GM19468 (cell line): ENCODE measurements around the gene SRGAP1.

Source experiments
- ATAC-seq: cut with Tn5 transposase; IDR thresholded peaks from one replicate; pipeline ENCODE4 v1.9.1; 2021; ENCODE audit warnings: mild to moderate bottlenecking, moderate library complexity, moderate number of reproducible peaks; ENCODE audit not compliant: unreplicated experiment; ENCODE audit errors: extremely low read depth

Gene SRGAP1

DNA sequence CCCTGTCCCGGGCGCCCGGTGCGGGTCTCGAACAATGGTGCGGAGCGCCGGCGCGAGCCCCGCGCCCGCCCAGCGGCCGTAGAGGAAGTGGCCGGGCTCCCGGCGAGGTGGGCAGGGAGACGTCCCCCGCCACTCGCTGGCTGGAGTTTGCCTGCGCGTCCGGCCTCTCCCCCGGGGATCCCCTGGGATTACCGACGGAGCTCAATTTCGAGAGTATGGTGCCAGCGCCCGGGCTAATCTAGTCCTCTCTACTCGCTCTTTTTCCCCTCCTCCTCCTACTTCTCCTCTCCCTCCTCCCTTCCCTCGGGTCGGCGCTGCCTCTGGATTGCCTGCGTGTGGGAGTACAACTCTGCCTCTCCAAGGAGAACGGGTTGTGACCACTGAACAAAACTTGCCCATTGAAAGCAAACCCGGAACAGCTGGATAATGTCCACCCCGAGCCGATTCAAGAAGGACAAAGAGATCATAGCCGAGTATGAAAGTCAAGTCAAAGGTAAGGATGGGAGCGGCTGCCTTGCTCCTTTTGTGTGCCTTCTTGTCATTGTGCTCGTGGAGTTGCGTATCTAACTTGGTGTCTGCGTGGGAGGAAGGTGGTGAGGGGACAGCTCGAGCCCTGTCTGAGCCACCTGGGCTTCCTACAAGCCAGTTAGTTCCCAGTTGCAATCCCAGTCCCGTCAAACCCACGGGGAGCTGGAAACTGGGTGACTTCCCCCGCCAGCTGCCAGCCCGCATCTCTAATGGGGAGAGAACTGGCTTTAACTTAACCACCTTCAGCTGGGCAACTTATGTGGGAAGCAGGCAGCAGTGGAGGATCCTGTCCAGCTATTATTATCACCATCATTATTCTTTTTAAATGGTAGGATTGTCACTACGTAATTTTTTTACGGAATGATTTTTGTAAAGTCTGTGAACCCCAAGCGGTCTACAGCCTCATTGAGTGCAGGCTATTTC is at the start of gene SRGAP1:
Gene SRGAP1, plus strand, starts transcription at position 310 of the 951 bp plus-strand sequence. Its CDS starts 117 bp downstream, at position 427.
- no peak for ATAC-seq

DNA sequence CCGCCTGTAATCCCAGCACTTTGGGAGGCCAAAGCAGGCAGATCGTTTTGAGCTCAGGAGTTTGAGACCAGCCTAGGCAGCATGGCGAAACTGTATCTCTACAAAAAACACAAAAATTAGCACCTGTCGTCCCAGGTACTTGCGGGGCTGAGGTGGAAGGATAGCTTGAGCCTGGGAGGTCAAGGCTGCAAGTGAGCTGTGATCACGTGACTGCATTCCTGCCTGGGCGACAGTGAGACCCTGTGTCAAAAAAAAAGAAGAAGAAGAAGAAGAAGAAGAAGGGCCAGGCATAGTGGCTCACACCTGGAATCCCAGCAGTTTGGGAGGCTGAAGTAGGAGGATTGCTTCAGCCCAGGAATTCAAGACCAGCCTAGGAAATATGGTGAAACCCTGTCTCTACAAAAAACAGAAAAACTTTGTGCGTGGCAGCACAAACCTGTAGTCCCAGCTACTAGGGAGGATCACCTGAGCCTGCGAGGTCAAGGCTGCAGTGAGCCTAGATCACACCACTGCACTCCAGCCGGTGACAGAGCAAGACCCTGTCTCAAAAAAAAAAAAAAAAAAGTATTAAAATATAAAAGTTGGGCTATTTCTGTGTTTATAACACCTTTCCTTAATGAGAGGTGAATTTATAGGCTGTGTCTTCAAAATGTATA is 49.3 kb upstream of the SRGAP1 start:
- no peak for ATAC-seq

DNA sequence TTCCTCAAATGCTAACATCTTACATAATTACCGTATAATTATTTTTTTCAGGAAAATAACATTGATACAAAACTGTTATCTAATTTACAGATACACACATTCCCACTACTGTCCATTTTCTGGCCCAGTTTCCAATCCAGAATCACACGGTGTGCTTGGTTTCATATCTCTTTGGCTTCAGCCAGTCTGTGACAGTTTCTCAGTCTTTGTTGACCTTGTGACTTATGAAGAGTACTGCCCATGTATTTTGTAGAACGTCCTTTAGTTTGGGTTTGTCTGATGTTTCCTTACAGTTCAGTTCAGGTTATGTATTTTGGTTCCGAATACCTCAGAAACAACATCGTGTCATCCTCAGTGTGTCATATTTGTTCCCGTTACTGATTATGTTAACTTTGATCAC is 48.6 kb upstream of the SRGAP1 start:
- ATAC-seq = no peak

DNA sequence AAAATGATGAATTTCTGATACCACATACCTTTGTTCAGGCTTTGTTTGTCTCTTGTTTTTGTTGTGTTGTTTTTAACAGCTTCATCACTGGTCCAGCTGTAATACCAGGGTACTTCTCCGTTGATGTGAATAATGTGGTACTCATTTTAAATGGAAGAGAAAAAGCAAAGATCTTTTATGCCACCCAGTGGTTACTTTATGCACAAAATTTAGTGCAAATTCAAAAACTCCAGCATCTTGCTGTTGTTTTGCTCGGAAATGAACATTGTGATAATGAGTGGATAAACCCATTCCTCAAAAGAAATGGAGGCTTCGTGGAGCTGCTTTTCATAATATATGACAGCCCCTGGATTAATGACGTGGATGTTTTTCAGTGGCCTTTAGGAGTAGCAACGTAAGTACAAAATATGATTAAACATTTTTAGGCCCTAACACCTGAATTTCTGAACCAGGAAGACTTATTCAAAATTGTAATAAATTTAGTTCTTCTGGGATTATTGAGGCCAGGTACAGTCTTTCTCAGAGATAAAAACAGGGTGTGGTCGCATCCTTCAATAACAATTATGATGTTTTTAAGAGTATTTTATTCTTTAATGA is 42.4 kb upstream of the SRGAP1 start:
- no peak for ATAC-seq

DNA sequence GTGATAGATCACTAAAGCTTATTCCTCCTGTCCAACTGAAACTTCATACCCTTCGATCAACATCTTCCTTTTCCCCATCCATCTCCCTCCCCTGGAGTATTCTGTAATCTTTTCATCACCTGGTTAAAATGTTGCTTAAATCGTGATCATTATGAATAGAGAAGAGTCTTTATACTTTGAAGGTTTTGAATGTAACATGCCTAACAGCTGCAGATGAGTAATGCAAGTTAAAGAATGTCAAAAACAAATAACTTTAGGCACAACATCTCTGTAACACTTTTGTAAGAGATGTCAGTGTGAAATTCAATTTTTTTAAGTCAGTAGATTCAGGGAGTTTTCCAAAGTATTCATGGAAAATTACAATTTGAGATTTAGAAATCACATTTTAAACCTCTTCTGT is 39.8 kb upstream of the SRGAP1 start:
- no peak for ATAC-seq

DNA sequence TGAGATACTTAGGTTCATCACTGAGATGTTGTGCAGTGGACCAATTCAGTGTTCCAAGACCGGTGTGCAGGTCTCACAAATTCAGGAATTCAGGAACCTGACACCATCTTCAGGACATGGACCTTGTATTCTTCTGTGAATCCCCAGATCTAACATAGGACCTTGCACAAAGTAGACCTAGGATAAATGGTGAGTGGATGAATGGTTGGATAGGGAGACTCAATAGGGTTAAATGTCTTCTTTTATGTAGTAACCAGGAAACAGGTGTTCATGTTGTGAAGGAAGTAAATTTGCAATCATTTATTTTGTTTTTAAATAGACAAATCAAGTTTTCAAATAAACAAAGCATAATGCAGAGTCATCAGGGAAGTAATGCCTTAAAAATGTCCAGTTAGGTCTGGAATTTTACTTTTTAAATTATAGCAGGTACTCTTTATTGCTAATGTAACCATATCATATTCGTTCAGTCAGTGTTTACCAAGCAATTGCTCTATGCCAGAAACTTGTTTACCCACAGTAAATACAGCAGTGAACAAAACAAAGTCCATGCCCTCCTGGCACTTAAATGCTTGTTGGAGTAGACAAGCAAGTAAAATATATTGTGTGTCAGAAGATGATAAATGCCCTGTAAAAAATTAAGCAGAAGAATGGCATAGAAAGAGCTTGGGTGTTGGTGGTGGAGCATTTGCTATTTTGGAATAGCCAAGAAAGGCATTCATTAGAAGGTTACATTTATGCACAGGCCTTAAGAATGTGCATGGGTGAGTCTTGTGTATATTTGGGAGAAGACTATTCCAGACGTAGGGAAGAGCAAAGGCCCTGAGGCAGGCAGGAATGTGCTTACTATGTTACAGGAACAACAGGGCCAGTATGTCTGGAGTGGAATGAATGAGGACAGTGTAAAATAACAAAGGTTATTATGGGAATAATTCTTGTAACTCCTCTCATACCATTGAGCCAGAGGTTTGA is 38.5 kb upstream of the SRGAP1 start:
- ATAC-seq = no peak

DNA sequence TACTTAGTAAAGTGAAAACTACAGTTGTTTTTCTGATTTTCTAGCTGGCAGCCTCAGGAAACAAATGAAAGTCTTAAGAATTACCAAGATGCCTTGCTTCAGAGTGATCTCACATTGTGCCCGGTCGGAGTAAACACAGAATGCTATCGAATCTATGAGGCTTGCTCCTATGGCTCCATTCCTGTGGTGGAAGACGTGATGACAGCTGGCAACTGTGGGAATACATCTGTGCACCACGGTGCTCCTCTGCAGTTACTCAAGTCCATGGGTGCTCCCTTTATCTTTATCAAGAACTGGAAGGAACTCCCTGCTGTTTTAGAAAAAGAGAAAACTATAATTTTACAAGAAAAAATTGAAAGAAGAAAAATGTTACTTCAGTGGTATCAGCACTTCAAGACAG is 35.9 kb upstream of the SRGAP1 start:
- no peak for ATAC-seq

DNA sequence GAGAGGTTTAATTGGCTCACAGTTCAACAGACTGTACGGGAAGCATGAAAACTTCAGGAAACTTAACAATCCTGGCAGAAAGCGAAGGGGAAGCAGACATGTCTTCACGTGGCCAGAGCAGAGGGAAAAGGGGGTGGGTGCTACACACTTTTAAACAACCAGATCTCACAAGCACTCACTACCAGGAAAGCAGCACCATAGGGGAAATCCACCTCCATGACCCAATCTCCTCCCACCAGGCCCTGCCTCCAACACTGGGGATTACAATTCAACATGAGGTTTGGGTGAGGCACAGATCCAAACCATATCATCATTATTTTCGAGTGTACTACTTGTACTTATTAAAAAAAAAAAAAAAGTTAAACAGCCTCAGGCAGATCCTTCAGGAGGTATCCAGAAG is 34.9 kb upstream of the SRGAP1 start:
- ATAC-seq = no peak

DNA sequence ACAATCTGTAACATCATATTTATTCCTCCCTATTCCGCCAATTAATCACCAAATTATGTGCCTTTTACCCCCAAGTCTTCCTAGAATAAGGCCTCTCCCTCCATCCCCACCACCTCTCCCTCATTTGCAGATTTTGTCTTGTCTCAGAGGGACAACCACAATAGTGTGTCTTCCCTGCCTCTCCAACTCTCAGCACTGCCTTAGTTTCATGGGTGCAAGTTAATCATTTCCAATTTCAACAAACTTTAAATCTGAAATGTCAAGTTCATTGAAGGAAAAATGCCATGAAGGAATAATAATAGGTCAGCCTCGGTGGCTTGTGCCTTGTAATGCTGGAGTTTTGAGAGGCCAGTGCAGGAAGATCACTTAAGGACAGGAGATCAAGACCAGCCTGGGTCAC is 33.2 kb upstream of the SRGAP1 start:
- ATAC-seq = no peak

DNA sequence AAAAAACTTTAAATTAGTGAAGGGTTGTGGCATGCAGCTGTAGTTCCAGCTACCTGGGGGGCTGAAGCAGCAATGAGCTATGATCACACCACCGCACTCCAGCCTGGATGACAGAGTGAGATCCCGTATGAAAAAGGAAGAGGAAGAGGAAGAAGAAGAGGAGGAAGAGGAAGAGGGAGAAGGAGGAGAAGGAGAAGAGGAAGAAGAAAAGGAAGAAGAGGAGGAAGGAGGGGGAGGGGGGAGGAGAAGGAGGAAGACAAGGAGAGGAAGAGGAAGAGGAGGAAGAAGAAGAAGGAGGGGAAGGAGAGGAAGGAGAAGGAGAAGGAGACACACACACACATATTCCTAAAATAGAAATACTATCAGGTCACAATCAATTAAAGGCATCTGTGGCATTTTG is 32.7 kb upstream of the SRGAP1 start:
- no peak for ATAC-seq

DNA sequence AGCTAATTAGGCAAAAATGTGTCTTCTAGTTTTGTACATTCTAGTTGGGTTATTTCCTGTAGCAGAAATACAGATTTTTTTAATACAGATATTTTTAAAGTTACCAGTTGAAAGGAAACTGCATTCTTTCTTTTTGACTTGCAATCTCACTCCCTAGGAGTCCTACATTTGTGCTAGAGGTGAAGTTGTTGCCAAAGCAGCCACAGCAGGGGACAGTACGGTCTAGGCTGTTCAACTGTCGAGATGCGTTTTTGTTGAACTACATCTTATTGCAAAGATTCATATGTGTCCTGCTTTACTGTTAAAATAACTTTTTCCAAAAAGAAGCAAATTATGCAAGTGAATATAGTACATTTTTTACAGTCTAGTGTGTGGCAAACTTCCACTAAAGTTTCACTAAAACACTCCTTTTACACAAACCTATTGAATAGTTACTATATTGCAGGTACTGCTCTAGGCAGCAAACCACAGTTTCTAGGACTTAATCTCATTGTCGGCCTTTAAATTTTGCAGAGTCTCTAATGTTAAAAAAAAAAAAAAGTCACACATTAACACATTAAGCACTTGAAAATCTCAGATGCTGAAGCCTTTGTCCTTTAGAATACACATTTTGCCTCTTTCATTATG is 30.2 kb upstream of the SRGAP1 start:
- ATAC-seq = peak; percentile 20

DNA sequence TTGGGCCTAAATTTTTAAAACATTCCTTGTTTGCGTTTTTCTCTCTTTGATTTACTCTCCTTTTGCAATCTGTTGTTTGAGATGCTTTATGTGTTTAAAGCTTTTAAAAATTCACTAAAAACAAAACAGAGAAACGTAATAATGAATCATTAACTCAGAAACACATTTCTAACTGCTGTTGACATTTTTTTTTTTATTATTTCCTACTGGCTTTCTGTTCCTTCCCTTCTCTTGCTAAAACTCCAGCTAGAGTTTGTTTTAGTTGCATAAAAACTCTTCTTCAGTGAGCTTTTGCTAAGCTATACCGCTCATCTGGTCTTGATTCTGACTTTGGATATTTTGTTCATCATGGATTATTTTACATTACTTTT is 29.0 kb upstream of the SRGAP1 start:
- ATAC-seq = no peak

DNA sequence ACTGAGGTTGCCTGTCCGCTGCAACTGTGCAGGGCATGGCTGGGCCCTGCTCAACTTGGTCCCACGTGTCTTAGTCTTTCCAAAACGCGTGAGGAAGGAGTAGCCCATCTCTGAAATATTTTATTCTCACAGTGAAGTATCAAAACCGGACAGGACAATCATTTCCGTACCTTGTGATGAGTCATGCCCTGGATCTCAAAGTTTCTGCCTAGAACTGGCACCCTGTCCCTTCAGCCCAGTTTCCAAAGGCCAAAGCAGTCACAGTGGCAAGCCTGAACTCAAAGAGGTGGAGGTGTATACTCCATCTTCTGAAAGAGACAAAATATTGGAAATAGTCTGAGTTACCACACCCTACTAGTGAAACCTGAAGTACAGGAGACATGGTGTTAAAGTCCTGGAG is 28.5 kb upstream of the SRGAP1 start:
- ATAC-seq = no peak

DNA sequence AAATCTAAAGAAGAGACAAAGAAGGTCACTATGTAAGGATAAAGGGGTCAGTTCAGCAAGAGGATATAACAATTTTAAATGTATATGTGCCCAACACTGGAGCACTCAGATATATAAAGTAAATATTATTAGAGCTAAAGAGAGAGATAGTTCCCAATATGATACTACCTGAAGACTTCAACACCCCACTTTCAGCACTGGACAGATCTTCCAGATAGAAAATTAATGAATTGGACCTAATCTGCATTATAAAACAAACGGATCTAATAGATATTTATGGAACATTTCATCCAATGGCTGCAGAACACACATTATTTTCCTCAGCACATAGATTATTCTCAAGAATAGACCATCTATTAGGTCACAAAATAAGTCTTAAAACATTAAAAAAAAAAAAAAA is 24.1 kb upstream of the SRGAP1 start:
- ATAC-seq = no peak

DNA sequence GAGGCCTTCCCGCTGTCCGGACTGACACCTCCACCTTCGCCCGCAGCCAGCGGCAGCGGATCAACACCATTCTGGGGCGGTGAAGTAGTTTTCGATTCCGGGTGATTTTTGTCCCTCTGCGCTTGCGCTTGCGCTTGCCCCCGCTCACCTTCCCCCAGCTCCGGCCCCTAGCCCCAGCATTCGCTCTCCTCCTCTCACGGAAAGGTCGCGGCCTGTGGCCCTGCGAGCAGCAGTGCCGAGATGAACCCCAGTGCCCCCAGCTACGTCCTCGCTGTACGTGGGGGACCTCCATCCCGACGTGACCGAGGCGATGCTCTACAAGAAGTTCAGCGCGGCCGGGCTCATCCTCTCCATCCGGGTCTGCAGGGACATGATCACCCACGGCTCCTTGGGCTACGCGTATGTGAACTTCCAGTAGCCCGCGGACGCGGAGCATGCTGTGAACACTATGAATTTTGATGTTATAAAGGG is 22.7 kb upstream of the SRGAP1 start:
- ATAC-seq = peak; percentile 62

DNA sequence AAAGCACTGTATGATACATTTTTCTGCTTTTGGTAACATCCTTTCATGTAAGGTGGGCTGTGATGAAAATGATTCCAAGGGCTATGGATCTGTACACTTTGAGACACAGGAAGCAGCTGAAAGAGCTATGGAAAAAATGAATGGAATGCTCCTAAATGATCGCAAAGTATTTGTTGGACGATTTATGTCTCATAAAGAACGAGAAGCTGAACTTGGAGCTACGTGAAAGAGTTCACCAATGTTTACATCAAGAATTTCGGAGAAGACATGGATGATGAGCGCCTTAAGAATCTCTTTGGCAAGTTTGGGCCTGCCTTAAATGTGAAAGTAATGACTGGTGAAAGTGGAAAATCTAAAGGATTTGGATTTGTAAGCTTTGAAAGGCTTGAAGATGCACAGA is 22.1 kb upstream of the SRGAP1 start:
- no peak for ATAC-seq

DNA sequence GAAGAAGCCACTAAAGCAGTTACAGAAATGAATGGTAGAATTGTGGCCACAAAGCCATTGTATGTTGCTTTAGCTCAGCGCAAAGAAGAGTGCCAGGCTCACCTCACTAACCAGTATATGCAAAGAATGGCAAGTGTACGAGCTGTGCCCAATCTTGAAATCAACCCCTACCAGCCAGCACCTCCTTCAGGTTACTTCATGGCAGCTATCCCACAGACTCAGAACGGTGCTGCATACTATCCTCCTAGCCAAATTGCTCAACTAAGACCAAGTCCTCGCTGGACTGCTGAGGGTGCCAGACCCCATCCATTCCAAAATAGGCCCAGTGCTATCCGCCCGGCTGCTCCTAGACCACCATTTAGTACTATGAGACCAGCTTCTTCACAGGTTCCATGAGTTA is 21.5 kb upstream of the SRGAP1 start:
- no peak for ATAC-seq

DNA sequence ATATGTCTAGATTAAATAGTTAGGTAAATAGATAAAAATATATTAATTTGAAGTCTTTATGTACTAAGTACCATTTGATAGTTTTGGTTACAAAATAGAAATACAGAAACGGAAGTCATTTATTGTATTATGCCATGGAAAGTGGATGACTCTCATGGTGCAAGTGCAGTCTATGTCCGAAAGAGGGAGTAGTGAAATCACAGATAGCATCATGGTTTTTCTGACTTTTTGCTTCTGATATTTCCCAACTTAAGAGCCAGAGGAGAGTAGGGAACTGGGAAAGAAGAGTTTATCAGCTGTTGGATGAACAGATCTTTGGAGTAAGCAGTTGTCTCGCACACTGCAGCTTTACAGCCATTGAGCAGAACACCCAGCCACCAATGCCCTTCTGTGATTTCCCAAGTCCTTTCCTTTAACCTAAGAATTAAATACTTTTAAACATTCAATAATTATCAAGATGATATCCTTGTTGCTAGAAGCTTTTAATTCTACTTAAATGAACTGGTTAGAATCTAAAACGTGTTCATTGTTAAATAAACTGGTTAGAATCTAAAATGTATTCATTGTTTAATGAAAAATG is 18.4 kb upstream of the SRGAP1 start:
- ATAC-seq = no peak

DNA sequence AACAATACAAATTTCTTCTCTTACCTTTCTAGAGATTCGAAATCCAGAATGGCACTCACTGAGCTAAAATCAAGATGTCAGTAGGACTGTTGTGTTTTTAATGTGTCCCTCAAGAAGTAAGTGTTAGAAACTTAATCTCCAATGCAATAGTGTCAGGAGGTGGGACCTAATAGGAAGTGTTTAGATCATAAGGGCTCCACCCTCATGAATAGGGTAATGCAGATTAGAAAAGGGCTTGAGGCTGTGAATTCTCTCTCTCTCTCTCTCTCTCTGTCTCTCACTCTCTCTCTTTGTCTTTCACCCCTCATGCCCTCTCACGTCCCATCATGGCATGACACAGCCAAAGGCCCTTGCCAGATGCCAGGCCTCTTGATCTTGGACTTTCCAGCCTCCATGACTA is 15.6 kb upstream of the SRGAP1 start:
- ATAC-seq = no peak
